DND-41 (cell line): ENCODE measurements around the gene LRRC53.

ENCODE experiments used
- EZH2 ChIP-seq: IDR thresholded peaks from 3 replicates; pipeline ENCODE4 v1.6.1; 2012; ENCODE audit warnings: borderline replicate concordance, low read depth, mild to moderate bottlenecking, moderate library complexity, low read length, inconsistent platforms; ENCODE audit not compliant: severe bottlenecking
- TF ChIP-seq, protein P1 (sequence below): IDR thresholded peaks from 2 replicates; pipeline ENCODE4 v1.5.1; 2012; ENCODE audit warnings: borderline replicate concordance, low read length, moderate library complexity, mild to moderate bottlenecking; ENCODE audit not compliant: poor library complexity, severe bottlenecking; ENCODE audit errors: extremely low read depth

DNA sequence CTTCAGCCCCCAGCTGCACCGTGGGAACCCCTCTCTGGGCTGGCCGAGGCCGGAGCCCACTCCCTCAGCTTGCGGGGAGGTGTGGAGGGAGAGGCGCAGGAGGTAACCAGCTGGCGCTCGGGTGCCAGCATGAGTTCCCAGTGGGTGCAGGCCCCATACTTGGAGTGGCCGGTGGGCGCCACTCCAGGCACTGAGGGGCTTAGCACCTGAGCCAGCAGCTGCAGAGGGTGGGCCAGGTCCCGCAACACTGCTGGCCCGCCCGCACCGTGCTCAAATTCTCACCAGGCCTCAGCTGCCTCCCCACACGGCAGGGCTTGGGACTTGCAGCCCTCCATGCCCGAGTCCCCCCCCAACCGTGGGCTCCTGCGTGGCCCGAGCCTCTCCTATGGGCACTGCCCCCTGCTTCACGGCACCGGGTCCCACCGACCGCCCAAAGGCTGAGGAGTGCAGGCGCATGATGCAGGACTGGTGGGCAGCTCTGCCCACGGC is 47.2 kb downstream of the LRRC53 start:
- TF ChIP-seq, protein P1, sequence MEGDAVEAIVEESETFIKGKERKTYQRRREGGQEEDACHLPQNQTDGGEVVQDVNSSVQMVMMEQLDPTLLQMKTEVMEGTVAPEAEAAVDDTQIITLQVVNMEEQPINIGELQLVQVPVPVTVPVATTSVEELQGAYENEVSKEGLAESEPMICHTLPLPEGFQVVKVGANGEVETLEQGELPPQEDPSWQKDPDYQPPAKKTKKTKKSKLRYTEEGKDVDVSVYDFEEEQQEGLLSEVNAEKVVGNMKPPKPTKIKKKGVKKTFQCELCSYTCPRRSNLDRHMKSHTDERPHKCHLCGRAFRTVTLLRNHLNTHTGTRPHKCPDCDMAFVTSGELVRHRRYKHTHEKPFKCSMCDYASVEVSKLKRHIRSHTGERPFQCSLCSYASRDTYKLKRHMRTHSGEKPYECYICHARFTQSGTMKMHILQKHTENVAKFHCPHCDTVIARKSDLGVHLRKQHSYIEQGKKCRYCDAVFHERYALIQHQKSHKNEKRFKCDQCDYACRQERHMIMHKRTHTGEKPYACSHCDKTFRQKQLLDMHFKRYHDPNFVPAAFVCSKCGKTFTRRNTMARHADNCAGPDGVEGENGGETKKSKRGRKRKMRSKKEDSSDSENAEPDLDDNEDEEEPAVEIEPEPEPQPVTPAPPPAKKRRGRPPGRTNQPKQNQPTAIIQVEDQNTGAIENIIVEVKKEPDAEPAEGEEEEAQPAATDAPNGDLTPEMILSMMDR = no peak
- TF ChIP-seq EZH2 = no peak
